RWPE1 (cell line): ENCODE measurements around the gene PKIB.

Source experiments
- CTCF ChIA-PET: fragments of 350-600 bp; sonication (Branson Sonifier 250); formaldehyde crosslinking; extraction: SDS; loops from one replicate; lab custom pipeline; 2021; lab: Yijun Ruan, JAX
- POLR2A ChIA-PET: fragments of 400-600 bp; formaldehyde crosslinking; extraction: SDS; loops from one replicate; lab custom pipeline; 2020; ENCODE audit warnings: antibody characterized with exemption; ENCODE audit not compliant: low non-redundant PET; lab: Yijun Ruan, JAX
- DNase-seq: peaks from one replicate; pipeline ENCODE4 v3.0.0; 2012; ENCODE audit warnings: low spot score
- H3K27ac ChIP-seq: fragments of 450-650 bp; 2 replicates; pipeline ENCODE4 v1.5.1; 2017
- TF ChIP-seq, protein P1 (sequence below): fragments of 450-650 bp; conservative IDR thresholded peaks from 2 replicates; pipeline ENCODE4 v1.5.1; 2017; ENCODE audit warnings: low read depth, mild to moderate bottlenecking

The PKIB gene

GRCh38 chr6:122645256-122645655 lies 35.1 kb downstream of the PKIB start:
- TF ChIP-seq, protein P1, sequence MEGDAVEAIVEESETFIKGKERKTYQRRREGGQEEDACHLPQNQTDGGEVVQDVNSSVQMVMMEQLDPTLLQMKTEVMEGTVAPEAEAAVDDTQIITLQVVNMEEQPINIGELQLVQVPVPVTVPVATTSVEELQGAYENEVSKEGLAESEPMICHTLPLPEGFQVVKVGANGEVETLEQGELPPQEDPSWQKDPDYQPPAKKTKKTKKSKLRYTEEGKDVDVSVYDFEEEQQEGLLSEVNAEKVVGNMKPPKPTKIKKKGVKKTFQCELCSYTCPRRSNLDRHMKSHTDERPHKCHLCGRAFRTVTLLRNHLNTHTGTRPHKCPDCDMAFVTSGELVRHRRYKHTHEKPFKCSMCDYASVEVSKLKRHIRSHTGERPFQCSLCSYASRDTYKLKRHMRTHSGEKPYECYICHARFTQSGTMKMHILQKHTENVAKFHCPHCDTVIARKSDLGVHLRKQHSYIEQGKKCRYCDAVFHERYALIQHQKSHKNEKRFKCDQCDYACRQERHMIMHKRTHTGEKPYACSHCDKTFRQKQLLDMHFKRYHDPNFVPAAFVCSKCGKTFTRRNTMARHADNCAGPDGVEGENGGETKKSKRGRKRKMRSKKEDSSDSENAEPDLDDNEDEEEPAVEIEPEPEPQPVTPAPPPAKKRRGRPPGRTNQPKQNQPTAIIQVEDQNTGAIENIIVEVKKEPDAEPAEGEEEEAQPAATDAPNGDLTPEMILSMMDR: no peak
- no peak overlapping the region for H3K27ac ChIP-seq
- ChIA-PET CTCF (interaction anchor here (1.1 kb wide), 1 partner anchor 12 kb away, joined by 4 read pairs; no protein-coding TSS in a partner anchor), POLR2A (no interaction called here)
- DNase-seq: no peak

- ChIA-PET CTCF (no interaction called here), POLR2A (no interaction called here)
- DNase-seq: no peak
Measured at GRCh38 chr6:122647765-122648164, 37.6 kb downstream of the PKIB start.

GRCh38 chr6:122648726-122649125 lies 38.5 kb downstream of the PKIB start:
- no peak overlapping the region for H3K27ac ChIP-seq
- ChIA-PET CTCF (no interaction called here), POLR2A (no interaction called here)
- TF ChIP-seq, protein P1: no peak
- DNase-seq: no peak

More at GRCh38 chr6:122647765-122648164, 37.6 kb downstream of the PKIB start:
- H3K27ac ChIP-seq: no peak overlapping the region
- TF ChIP-seq, protein P1: no peak

DNA sequence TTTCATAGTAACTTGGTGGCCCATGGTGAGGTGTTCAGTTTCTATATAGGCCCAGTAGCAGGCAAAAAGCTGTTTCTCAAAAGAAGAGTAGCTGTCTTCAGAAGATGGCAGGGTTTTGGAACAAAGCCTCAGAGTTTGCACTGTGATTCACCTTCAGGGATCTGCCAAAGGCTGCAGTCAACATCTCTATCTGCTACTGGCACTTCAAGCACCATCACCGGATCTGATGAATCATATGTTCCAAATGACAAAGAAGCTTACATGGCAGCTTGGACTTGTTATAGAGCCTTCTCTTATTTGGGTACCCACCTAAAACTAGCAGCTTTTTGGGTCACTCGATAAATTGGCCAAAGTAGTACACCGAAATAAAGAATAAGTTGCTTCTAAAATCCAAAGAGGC lies 39.5 kb downstream of the PKIB start:
- DNase-seq: no peak
- no peak overlapping the region for H3K27ac ChIP-seq
- TF ChIP-seq, protein P1: no peak
- ChIA-PET POLR2A (no interaction called here), CTCF (no interaction called here)

GRCh38 chr6:122650403-122650802 lies 40.2 kb downstream of the PKIB start:
- CTCF ChIA-PET: no interaction called here
- POLR2A ChIA-PET: no interaction called here
- no peak for DNase-seq
- TF ChIP-seq, protein P1: no peak
- H3K27ac ChIP-seq: no peak overlapping the region

DNA sequence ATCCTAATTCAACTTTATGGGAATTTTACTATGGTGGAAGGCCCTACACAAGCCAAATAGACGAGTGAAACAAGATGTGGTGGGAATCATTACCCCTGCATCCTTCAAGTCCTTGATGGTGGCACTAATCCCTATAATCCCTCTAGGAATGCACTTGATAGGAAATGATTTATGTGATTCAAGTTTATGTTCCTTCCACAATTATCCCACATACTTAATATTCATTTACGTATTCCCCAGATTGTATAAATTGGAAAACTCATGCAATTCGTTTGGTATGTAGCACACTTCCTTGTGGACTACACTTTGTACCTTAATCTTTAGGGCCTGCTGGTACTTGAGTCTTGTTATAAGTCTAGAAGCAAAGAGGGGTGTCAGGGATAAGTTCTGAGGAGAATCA lies 40.8 kb downstream of the PKIB start:
- ChIA-PET POLR2A (no interaction called here), CTCF (no interaction called here)

More for the DNA sequence above, 40.8 kb downstream of the PKIB start:
- no peak overlapping the region for H3K27ac ChIP-seq
- DNase-seq: no peak
- TF ChIP-seq, protein P1: no peak
